Measurements from ENCODE around the gene NDFIP1. TPM values are rescaled to one million over a fixed set of nuclear protein-coding genes. Genes with fewer than 3 reads are reported as not detected.

Gene NDFIP1
- total RNA-seq, 4 donors from 2014 or later: 30.5 to 112 (median 93.0) TPM

DNA sequence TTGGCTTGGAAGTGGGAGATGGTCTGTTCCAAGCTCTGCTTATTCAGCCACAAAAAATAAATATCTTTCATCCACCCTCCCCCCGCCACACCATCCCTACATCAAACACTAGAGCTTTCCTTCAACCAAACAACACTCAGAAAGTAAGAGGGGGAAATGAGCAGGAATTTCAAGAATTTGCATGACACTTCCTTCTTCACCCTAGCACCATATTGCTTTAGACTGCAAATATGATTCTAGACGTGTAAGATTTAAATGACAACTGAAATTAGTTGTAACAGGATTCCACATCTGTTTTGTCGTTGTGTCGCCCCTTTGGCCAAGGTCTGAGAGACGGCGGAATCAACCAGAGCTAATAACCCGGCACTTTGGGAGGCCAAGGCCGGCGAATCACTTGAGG lies 88.5 kb downstream of the NDFIP1 start:
- DNase-seq: no peak
- no peak overlapping the region for H3K27ac ChIP-seq
- no peaks in the 10 kb centered on the region for H3K36me3 ChIP-seq
- H3K4me3 ChIP-seq: no peak overlapping the region
- TF ChIP-seq CTCF (IDR thresholded peaks at IDR 0.05) (no peak), POLR2A (IDR thresholded peaks at IDR 0.05) (no peak)
- H3K27me3 ChIP-seq: no peaks in the 10 kb centered on the region
- no peaks in the 10 kb centered on the region for H3K4me1 ChIP-seq
- no peaks in the 10 kb centered on the region for H3K9me3 ChIP-seq

DNA sequence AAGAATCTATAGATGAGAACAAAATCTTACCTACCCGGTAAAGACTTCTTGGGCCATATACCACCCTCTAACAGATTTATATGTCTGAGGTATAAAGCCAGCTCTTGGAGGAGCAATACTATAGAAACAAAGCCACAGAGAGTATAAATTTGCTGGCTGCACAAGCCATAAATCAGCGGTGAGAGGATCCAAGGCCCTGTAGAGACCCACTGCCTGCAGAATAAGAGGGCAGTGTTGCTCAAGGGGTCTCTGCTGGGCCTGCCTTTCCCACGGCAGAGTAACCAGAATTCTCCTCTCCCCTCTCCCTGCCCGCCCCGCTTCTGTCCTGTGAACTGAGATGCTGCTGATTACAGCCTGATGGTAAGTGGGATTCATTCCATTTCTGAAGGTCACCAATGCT lies 89.2 kb downstream of the NDFIP1 start:
- no peak for TF ChIP-seq CTCF (IDR thresholded peaks at IDR 0.05)
- TF ChIP-seq POLR2A (IDR thresholded peaks at IDR 0.05): no peak
- no peak overlapping the region for H3K27ac ChIP-seq
- no peak for DNase-seq
- H3K4me1 ChIP-seq: no peaks in the 10 kb centered on the region
- H3K4me3 ChIP-seq: no peak overlapping the region
- H3K36me3 ChIP-seq: no peaks in the 10 kb centered on the region
- H3K9me3 ChIP-seq: no peaks in the 10 kb centered on the region
- no peaks in the 10 kb centered on the region for H3K27me3 ChIP-seq

DNA sequence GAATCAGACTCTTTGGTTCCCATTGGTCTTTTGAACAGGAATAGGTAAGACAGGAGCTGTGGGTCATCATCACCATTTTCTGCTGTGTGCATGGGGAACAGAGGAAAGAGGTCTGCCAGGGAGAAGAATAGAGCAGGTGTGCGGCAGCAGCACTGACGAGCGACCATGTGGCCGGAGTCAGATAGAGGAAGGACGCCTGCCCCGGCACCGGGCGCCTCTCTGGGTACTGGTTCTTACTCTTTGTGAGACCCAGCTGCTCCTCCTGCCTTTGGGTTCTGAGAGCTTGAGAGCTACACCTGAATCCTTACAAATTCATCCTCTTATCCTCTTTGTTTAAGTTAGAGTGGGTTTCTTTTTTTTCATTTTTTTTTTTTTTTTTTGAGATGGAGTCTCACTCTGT lies 90.8 kb downstream of the NDFIP1 start:
- no peak overlapping the region for H3K27ac ChIP-seq
- TF ChIP-seq CTCF (IDR thresholded peaks at IDR 0.05) (no peak), POLR2A (IDR thresholded peaks at IDR 0.05) (no peak)
- no peak for DNase-seq
- H3K27me3 ChIP-seq: no peaks in the 10 kb centered on the region
- no peaks in the 10 kb centered on the region for H3K36me3 ChIP-seq
- no peak overlapping the region for H3K4me3 ChIP-seq
- no peaks in the 10 kb centered on the region for H3K4me1 ChIP-seq
- no peaks in the 10 kb centered on the region for H3K9me3 ChIP-seq

GRCh38 chr5:142200387-142200786 lies 91.8 kb downstream of the NDFIP1 start:
- DNase-seq: no peak
- no peaks in the 10 kb centered on the region for H3K36me3 ChIP-seq
- H3K9me3 ChIP-seq: no peaks in the 10 kb centered on the region
- H3K4me3 ChIP-seq: no peak overlapping the region
- H3K27ac ChIP-seq: no peak overlapping the region
- TF ChIP-seq POLR2A (IDR thresholded peaks at IDR 0.05) (no peak), CTCF (IDR thresholded peaks at IDR 0.05) (no peak)
- H3K27me3 ChIP-seq: no peaks in the 10 kb centered on the region
- no peaks in the 10 kb centered on the region for H3K4me1 ChIP-seq

- Histone ChIP-seq H3K27me3 (no peaks in the 10 kb centered on the region), H3K4me3 (no peak overlapping the region), H3K4me1 (no peaks in the 10 kb centered on the region), H3K27ac (no peak overlapping the region), H3K36me3 (no peaks in the 10 kb centered on the region), H3K9me3 (no peaks in the 10 kb centered on the region)
- TF ChIP-seq POLR2A (IDR thresholded peaks at IDR 0.05) (no peak), CTCF (IDR thresholded peaks at IDR 0.05) (no peak)
- no peak for DNase-seq
Observed at GRCh38 chr5:142201471-142201887, 92.9 kb downstream of the NDFIP1 start.

DNA sequence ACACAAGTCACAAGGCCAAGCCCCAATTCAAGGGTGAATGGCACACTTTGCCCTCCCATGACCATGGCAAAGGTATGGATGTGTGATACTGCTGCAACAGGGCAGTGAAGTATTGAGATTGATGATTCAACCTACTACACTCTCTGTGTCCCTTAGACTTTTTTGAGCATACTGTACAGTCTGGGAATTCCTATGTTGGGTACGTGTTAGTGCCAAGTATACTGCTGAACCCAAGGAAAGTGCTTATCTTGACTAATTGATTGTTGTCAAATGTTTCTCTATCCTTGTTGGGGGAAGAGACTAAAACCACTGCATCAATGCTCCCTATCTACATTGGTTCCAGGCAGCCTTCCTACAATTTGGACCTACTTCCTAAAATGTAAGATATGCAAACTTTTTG lies 93.7 kb downstream of the NDFIP1 start:
- H3K27ac ChIP-seq: no peak overlapping the region
- no peak overlapping the region for H3K4me3 ChIP-seq
- no peaks in the 10 kb centered on the region for H3K4me1 ChIP-seq
- TF ChIP-seq POLR2A (IDR thresholded peaks at IDR 0.05): no peak
- TF ChIP-seq CTCF (IDR thresholded peaks at IDR 0.05): no peak
- no peaks in the 10 kb centered on the region for H3K27me3 ChIP-seq
- no peaks in the 10 kb centered on the region for H3K36me3 ChIP-seq
- DNase-seq: no peak
- H3K9me3 ChIP-seq: no peaks in the 10 kb centered on the region

Measured in Peyer's patch (tissue), 4 donors.